ENCODE measurements around the gene CDKN1C.

DNA sequence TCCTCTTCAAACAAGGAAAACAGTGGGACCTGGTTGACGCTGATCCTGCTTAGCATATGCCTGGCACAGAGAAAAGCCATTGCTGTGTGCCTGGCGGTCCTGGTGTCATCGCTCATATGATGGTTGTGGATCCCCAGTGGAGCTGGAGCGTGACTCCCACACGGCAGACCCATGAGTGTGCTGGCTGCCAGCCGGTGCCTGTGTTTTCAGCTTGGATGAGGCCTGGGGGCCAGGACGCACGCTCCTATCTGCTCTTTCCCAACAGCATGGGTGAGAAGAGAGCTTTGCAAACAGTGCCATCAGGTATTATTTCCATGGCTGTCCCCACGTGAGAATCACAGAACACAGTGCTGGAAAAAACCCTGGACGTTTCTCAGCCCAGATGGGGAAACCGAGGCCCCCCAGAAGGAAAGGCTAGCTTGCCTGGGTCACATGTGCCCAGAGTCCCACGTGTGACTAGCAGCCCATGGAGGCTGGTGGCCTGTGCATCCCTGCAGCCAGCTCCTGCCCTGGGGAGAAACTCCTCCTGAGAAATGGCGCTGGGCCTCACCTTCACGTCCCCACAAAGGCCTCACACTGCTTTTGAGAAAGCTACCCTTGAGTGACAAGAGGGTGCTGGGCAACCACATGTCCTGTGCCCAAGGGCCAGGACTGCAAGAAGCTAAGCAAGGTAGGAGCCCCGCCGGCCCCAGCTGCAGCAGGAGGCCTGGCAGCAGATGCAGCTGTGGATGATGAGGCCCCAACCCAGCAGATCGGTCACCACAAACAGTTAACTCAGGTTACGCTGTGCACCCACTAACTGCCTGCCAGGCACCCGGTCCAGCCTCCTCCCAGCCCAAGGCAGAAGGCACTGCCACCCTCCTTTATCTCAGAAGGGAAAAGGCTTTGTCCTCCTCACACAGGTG, 4.2 kb downstream of the CDKN1C start:
- TF ChIP-seq EZH2phosphoT487 (IDR thresholded peaks at IDR 0.05; ENCODE audit: borderline replicate concordance, low read length) (no peak), CTCF (conservative IDR thresholded peaks at IDR 0.05; ENCODE audit: low read depth, low read length) (no peak), EZH2 (IDR thresholded peaks at IDR 0.05; ENCODE audit: low read length, unreplicated experiment) (no peak)
